IMR-90 (cell line): ENCODE results near the gene PLEKHH2. TPM values are rescaled to one million over a fixed set of nuclear protein-coding genes. Genes with fewer than 3 reads are reported as not detected.

Experiments
- ATAC-seq: fragments of 200-7000 bp; cut with Tn5 transposase; 2 replicates; pipeline ENCODE4 v1.9.1; 2020; ENCODE audit warnings: low read depth, mild to moderate bottlenecking, moderate library complexity
- BruUV-seq: library from RNA; stranded (reverse); fragments of 400-500 nt; replicated peaks from 2 replicates; lab custom pipeline; 2021; lab: Mats Ljungman, UMichigan
- CTCF ChIA-PET: fragments of 300-600 bp; formaldehyde crosslinking; extraction: SDS; loops from one replicate; lab custom pipeline; 2021; ENCODE audit warnings: antibody characterized with exemption; lab: Yijun Ruan, JAX
- POLR2A ChIA-PET: fragments of 300-600 bp; sonication (Branson Sonifier 250); formaldehyde crosslinking; loops from one replicate; lab custom pipeline; 2022; ENCODE audit warnings: antibody characterized with exemption; ENCODE audit not compliant: unreplicated experiment; lab: Charles Lee
- DNase-seq: peaks from one replicate; pipeline ENCODE4 v3.0.0; 2013
- H2AFZ ChIP-seq: replicated peaks from 2 replicates; pipeline ENCODE3; 2013; ENCODE audit warnings: low read length, mild to moderate bottlenecking; ENCODE audit not compliant: poor library complexity
- H2AK5ac ChIP-seq: 2 replicates; pipeline ENCODE4 v1.6.1; 2013; ENCODE audit warnings: low read depth, low read length, inconsistent platforms
- H2AK9ac ChIP-seq: replicated peaks from 2 replicates; pipeline ENCODE3; 2013; ENCODE audit warnings: mild to moderate bottlenecking, low read depth, low read length, moderate library complexity; ENCODE audit not compliant: poor library complexity
- H2BK120ac ChIP-seq: 2 replicates; pipeline ENCODE4 v1.6.1; 2013; ENCODE audit warnings: low read depth, low read length, inconsistent platforms
- H2BK15ac ChIP-seq: 3 replicates; pipeline ENCODE4 v1.6.1; 2013; ENCODE audit warnings: low read depth, low read length, inconsistent platforms
- H2BK20ac ChIP-seq: 2 replicates; pipeline ENCODE4 v1.6.1; 2013; ENCODE audit warnings: low read depth, mild to moderate bottlenecking, inconsistent platforms, low read length, moderate library complexity
- H2BK5ac ChIP-seq: 2 replicates; pipeline ENCODE4 v1.6.1; 2013; ENCODE audit warnings: mild to moderate bottlenecking, low read depth, low read length, inconsistent platforms; ENCODE audit not compliant: poor library complexity, severe bottlenecking
- H3K14ac ChIP-seq: replicated peaks from 2 replicates; pipeline ENCODE4 v1.6.1; 2013; ENCODE audit warnings: low read depth, low read length, inconsistent platforms
- H3K18ac ChIP-seq: 2 replicates; pipeline ENCODE4 v1.6.1; 2013; ENCODE audit warnings: low read depth, low read length, control low read depth
- H3K23ac ChIP-seq: 2 replicates; pipeline ENCODE4 v1.6.1; 2013; ENCODE audit warnings: low read depth, low read length, inconsistent platforms
- H3K27ac ChIP-seq: 2 replicates; pipeline ENCODE4 v1.5.1; 2013; ENCODE audit warnings: mild to moderate bottlenecking, control low read depth, low read length; ENCODE audit not compliant: insufficient read depth
- H3K27me3 ChIP-seq: 2 replicates; pipeline ENCODE4 v1.6.1; 2013; ENCODE audit warnings: low read length; ENCODE audit not compliant: control insufficient read depth, insufficient read depth
- H3K36me3 ChIP-seq: 2 replicates; pipeline ENCODE4 v1.6.1; 2013; ENCODE audit warnings: low read length, mixed read lengths; ENCODE audit not compliant: control insufficient read depth, insufficient read depth
- H3K4ac ChIP-seq: 2 replicates; pipeline ENCODE4 v1.6.1; 2013; ENCODE audit warnings: low read depth, low read length, inconsistent platforms
- H3K4me1 ChIP-seq: 2 replicates; pipeline ENCODE4 v1.6.1; 2013; ENCODE audit warnings: low read length, mixed read lengths; ENCODE audit not compliant: control insufficient read depth, insufficient read depth
- H3K4me2 ChIP-seq: 2 replicates; pipeline ENCODE4 v1.6.1; 2013; ENCODE audit warnings: low read depth, mild to moderate bottlenecking, control low read depth, low read length, moderate library complexity
- H3K4me3 ChIP-seq: 2 replicates; pipeline ENCODE4 v1.5.1; 2013; ENCODE audit warnings: low read depth, mild to moderate bottlenecking, control low read depth, low read length, moderate library complexity; ENCODE audit not compliant: insufficient read depth
- H3K56ac ChIP-seq: 2 replicates; pipeline ENCODE4 v1.6.1; 2013; ENCODE audit warnings: low read length, inconsistent platforms; ENCODE audit not compliant: insufficient read depth; ENCODE audit errors: extremely low read depth
- H3K79me1 ChIP-seq, 2 experiments: 2 replicates each; pipeline ENCODE4 v1.6.1; 2013; ENCODE audit warnings: low read length in 2 of 2, inconsistent platforms in 1 of 2, low read depth in 1 of 2
- H3K9ac ChIP-seq: 2 replicates; pipeline ENCODE4 v1.6.1; 2013; ENCODE audit warnings: low read depth, low read length, control low read depth
- H3K9me1 ChIP-seq: 2 replicates; pipeline ENCODE4 v1.6.1; 2013; ENCODE audit warnings: low read length, inconsistent platforms; ENCODE audit not compliant: insufficient read depth
- H3K9me3 ChIP-seq: 2 replicates; pipeline ENCODE4 v1.6.1; 2013; ENCODE audit warnings: low read length; ENCODE audit not compliant: control insufficient read depth, insufficient read depth
- H4K20me1 ChIP-seq: 2 replicates; pipeline ENCODE4 v1.6.1; 2013; ENCODE audit warnings: low read length, inconsistent platforms; ENCODE audit not compliant: insufficient read depth
- H4K5ac ChIP-seq: 2 replicates; pipeline ENCODE4 v1.6.1; 2013; ENCODE audit warnings: mild to moderate bottlenecking, low read depth, low read length, control low read depth
- H4K8ac ChIP-seq, 2 experiments: 2 replicates each; pipeline ENCODE4 v1.6.1; 2013; ENCODE audit warnings: low read depth in 2 of 2, low read length in 2 of 2, control low read depth in 1 of 2, inconsistent platforms in 1 of 2
- H4K91ac ChIP-seq: 2 replicates; pipeline ENCODE4 v1.6.1; 2013; ENCODE audit warnings: low read depth, low read length, inconsistent platforms; ENCODE audit not compliant: insufficient read depth
- BHLHE40 ChIP-seq: fragments of 150-350 bp; IDR thresholded peaks from 2 replicates; pipeline ENCODE4 v1.6.1; 2016; ENCODE audit warnings: mild to moderate bottlenecking, low read depth, low read length
- CEBPB ChIP-seq: IDR thresholded peaks from 2 replicates; pipeline ENCODE4 v1.6.1; 2012; ENCODE audit warnings: low read depth, low read length, improper control_type of control experiment
- CHD1 ChIP-seq: IDR thresholded peaks from 2 replicates; pipeline ENCODE4 v1.6.1; 2012; ENCODE audit warnings: low read depth, low read length, improper control_type of control experiment
- FOS ChIP-seq: fragments of 150-350 bp; IDR thresholded peaks from 2 replicates; pipeline ENCODE4 v1.6.1; 2016; ENCODE audit warnings: low read depth, low read length
- MAFK ChIP-seq: IDR thresholded peaks from 2 replicates; pipeline ENCODE4 v1.6.1; 2012; ENCODE audit warnings: low read depth, low read length, improper control_type of control experiment
- MAZ ChIP-seq: IDR thresholded peaks from 2 replicates; pipeline ENCODE4 v1.6.1; 2012; ENCODE audit warnings: low read depth, mild to moderate bottlenecking, low read length, improper control_type of control experiment, moderate library complexity, borderline replicate concordance
- MXI1 ChIP-seq: IDR thresholded peaks from 2 replicates; pipeline ENCODE4 v1.6.1; 2012; ENCODE audit warnings: low read depth, mild to moderate bottlenecking, low read length, moderate library complexity, borderline replicate concordance
- NFE2L2 ChIP-seq: fragments of 150-350 bp; IDR thresholded peaks from 2 replicates; pipeline ENCODE4 v1.6.1; 2016; ENCODE audit warnings: low read depth, mild to moderate bottlenecking, low read length
- POLR2A ChIP-seq: IDR thresholded peaks from 2 replicates; pipeline ENCODE4 v1.6.1; 2012; ENCODE audit warnings: mild to moderate bottlenecking, low read depth, low read length
- RAD21 ChIP-seq: IDR thresholded peaks from 2 replicates; pipeline ENCODE4 v1.6.1; 2012; ENCODE audit warnings: low read length, improper control_type of control experiment
- RCOR1 ChIP-seq: IDR thresholded peaks from 2 replicates; pipeline ENCODE4 v1.6.1; 2012; ENCODE audit warnings: mild to moderate bottlenecking, low read length, improper control_type of control experiment; ENCODE audit not compliant: insufficient replicate concordance
- RFX5 ChIP-seq: IDR thresholded peaks from 2 replicates; pipeline ENCODE4 v1.8.0; 2012; ENCODE audit warnings: low read depth, mild to moderate bottlenecking, low read length, moderate library complexity
- SMC3 ChIP-seq: fragments of 150-350 bp; IDR thresholded peaks from 2 replicates; pipeline ENCODE4 v1.6.1; 2016; ENCODE audit warnings: low read depth, mild to moderate bottlenecking, antibody characterized with exemption, low read length, moderate library complexity
- WGBS, 2 experiments: methylation state at CpG; one replicate each; pipeline versions ENCODE4 v1.1.5 to v1.1.7; 2013; ENCODE audit warnings: missing lambda C conversion rate in 2 of 2; ENCODE audit not compliant: insufficient read length in 1 of 2; ENCODE audit errors: extremely low coverage in 2 of 2; 5-methylcytosine and 5-hydroxymethylcytosine counted together
- dilution Hi-C: fragments of 300-500 bp; cut with HindIII; formaldehyde crosslinking; loops from one replicate; pipeline ENCODE4 v1.14.3; 2018; ENCODE audit warnings: low sequenced_read_pairs; ENCODE audit not compliant: unreplicated experiment
- in situ Hi-C: fragments of 300-500 bp; cut with MboI; formaldehyde crosslinking; loops from 3 replicates; pipeline ENCODE4 v1.14.3; 2019; ENCODE audit warnings: low sequenced_read_pairs, inconsistent platforms, mixed read lengths
- intact Hi-C: fragments of 100-400 bp; cut with micrococcal nuclease; formaldehyde crosslinking; loops from 2 replicates; pipeline ENCODE4 v1.10.0; 2022
- polyA plus RNA-seq, 3 experiments: library from polyadenylated mRNA; depleted of rRNA; stranded (reverse); fragments of >200 nt; gene quantifications; 2 replicates each; pipeline ENCODE4 v1.2.3, GENCODE V29; 2012; ENCODE audit warnings: low replicate concordance in 1 of 3
- total RNA-seq: library from RNA; depleted of rRNA; stranded (reverse); fragments of >200 nt; gene quantifications from 2 replicates; pipeline ENCODE4 v1.2.3, GENCODE V29; 2012
- TF ChIP-seq, protein P1 (sequence below): fragments of 150-350 bp; IDR thresholded peaks from 2 replicates; pipeline ENCODE4 v1.6.1; 2016; ENCODE audit warnings: low read depth, mild to moderate bottlenecking, low read length, moderate library complexity, borderline replicate concordance
- TF ChIP-seq, protein P2 (sequence below): fragments of 150-350 bp; IDR thresholded peaks from 2 replicates; pipeline ENCODE4 v1.6.1; 2017; ENCODE audit warnings: mild to moderate bottlenecking, antibody characterized with exemption, low read length, low read depth

PLEKHH2 gene
- total and polyA plus RNA-seq, 2 of the 4 experiments (the other 2 are of a cell fraction) = 2.0 to 3.3 TPM

DNA sequence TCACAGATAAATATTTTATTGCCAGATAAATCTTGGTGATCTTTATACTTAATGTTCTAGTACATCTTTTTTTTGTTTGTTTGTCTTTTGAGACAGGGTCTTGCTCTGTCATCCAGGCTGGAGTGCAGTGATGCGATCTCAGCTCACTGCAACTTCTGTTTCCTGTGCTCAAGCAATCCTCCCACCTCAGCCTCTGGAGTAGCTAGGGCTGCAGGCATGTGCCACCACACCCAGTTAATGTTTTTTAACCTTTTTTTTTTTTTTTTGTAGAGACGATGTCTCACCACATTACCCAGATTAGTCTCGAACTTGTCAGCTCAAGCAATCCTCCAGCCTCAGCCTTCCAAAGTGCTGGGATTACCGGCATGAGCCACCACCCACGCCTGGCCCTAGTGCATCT lies 48.3 kb downstream of the PLEKHH2 start:
- no peak overlapping the region for H2BK120ac ChIP-seq
- TF ChIP-seq FOS = no peak
- TF ChIP-seq CHD1 = no peak
- TF ChIP-seq, protein P1, sequence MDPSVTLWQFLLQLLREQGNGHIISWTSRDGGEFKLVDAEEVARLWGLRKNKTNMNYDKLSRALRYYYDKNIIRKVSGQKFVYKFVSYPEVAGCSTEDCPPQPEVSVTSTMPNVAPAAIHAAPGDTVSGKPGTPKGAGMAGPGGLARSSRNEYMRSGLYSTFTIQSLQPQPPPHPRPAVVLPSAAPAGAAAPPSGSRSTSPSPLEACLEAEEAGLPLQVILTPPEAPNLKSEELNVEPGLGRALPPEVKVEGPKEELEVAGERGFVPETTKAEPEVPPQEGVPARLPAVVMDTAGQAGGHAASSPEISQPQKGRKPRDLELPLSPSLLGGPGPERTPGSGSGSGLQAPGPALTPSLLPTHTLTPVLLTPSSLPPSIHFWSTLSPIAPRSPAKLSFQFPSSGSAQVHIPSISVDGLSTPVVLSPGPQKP = no peak
- TF ChIP-seq RCOR1 = no peak
- no peak for TF ChIP-seq BHLHE40
- TF ChIP-seq MXI1 = no peak
- TF ChIP-seq CEBPB = no peak
- TF ChIP-seq RFX5 = no peak
- TF ChIP-seq POLR2A = no peak
- TF ChIP-seq NFE2L2 = no peak
- no peak for TF ChIP-seq RAD21
- TF ChIP-seq, protein P2, sequence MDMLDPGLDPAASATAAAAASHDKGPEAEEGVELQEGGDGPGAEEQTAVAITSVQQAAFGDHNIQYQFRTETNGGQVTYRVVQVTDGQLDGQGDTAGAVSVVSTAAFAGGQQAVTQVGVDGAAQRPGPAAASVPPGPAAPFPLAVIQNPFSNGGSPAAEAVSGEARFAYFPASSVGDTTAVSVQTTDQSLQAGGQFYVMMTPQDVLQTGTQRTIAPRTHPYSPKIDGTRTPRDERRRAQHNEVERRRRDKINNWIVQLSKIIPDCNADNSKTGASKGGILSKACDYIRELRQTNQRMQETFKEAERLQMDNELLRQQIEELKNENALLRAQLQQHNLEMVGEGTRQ = no peak
- TF ChIP-seq SMC3 = no peak
- TF ChIP-seq MAZ = no peak
- TF ChIP-seq MAFK = no peak
- H2BK5ac ChIP-seq = no peak overlapping the region
- no peak overlapping the region for H3K4ac ChIP-seq
- in situ Hi-C loops = loop anchor here (5.0 kb wide), 1 partner anchor 48 kb away; the partner anchor contains the start of gene PLEKHH2
- H3K9ac ChIP-seq = no peak overlapping the region
- H2AK9ac ChIP-seq = no peak overlapping the region
- ATAC-seq = peak; percentile 35; the same call in 1 of the 2 replicates
- no peaks in the 10 kb centered on the region; the same call in 1 of the 2 replicates for H3K27me3 ChIP-seq
- intact Hi-C loops = no loop called here
- no peak overlapping the region for H3K4me2 ChIP-seq
- ChIA-PET CTCF (no interaction called here), POLR2A (interaction anchor here (0.8 kb wide), 1 partner anchor 349 kb away, joined by 5 read pairs; no protein-coding TSS in a partner anchor)
- no peak for DNase-seq
- H3K23ac ChIP-seq = no peak overlapping the region
- H3K9me3 ChIP-seq = no peaks in the 10 kb centered on the region
- no peak overlapping the region for H3K4me3 ChIP-seq
- H4K20me1 ChIP-seq = no peaks in the 10 kb centered on the region
- no peaks in the 10 kb centered on the region; the same call in 1 of the 2 replicates for H3K9me1 ChIP-seq
- no peak overlapping the region for H2AK5ac ChIP-seq
- 83% methylated on average over 1 of the region's 5 CpGs; no CpG with 5 or more reads in 1 of the 2 experiments for WGBS, 2 experiments
- BruUV-seq = no TSS peak
- H3K36me3 ChIP-seq = no peaks in the 10 kb centered on the region
- H3K27ac ChIP-seq = no peak overlapping the region
- no peak overlapping the region for H4K5ac ChIP-seq
- H2BK15ac ChIP-seq = no peak overlapping the region
- dilution Hi-C loops = no loop called here
- 0 out of 2 replicates have a peak, but pooled peaks cover 3% of the 10 kb centered on the region for H3K4me1 ChIP-seq
- no peak overlapping the region for H4K8ac ChIP-seq
- no peak overlapping the region for H3K56ac ChIP-seq
- no peaks in the 10 kb centered on the region for H3K79me1 ChIP-seq
- H2BK20ac ChIP-seq = no peak overlapping the region
- no peak overlapping the region for H2AFZ ChIP-seq
- no peak overlapping the region for H4K91ac ChIP-seq
- H3K14ac ChIP-seq = no peak overlapping the region
- no peak overlapping the region for H3K18ac ChIP-seq
